ENCODE data around the gene SPAG4.

- no peak for TF ChIP-seq CTCF (conservative IDR thresholded peaks at IDR 0.05; ENCODE audit: low read length)
- TF ChIP-seq EZH2phosphoT487 (IDR thresholded peaks at IDR 0.05; ENCODE audit: borderline replicate concordance), result no peak
Measured at GRCh38 chr20:35595456-35595855, 20.2 kb upstream of the SPAG4 start.
